Dermis blood vessel endothelial cell (primary cell): ENCODE results near the gene HPGDS. TPM values are rescaled to one million over a fixed set of nuclear protein-coding genes. Genes with fewer than 3 reads are reported as not detected.
"Not testable (repeated sequence)": the region's sequence is repeated elsewhere in the genome, so short reads cannot be mapped to it uniquely, and the experiment has no call there.

Experiments used
- DNase-seq: peaks from one replicate; pipeline ENCODE4 v3.0.0; 2010
- total RNA-seq: library from RNA; depleted of rRNA; stranded (reverse); fragments of >200 nt; gene quantifications from 2 replicates; pipeline ENCODE4 v1.2.3, GENCODE V29; 2014

Gene HPGDS
- not detected in 2 replicates for total RNA-seq

DNA sequence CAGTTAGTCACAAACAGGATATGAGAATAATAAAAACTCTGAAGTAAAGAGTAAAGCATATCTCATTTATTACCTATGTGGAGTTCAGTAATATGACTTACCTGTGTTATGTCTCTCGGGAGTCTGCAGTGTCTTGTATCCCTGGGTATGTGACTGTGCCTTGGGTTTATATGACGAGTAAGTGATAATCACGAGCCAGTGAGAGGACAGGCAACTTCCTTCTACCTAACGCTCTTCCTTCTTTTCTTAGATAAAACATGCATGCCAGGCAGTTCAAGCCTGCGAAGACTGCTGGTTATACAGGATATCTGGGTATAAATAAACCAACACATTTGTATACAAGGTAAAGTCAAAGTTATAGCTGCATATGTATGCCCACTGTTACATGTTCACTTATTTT lies at the start of gene HPGDS:
HPGDS (minus strand) TSS at position 143 of the 400 bp plus-strand sequence. CDS start 8,207 bp downstream, outside the sequence.
- DNase-seq, result no peak

DNA sequence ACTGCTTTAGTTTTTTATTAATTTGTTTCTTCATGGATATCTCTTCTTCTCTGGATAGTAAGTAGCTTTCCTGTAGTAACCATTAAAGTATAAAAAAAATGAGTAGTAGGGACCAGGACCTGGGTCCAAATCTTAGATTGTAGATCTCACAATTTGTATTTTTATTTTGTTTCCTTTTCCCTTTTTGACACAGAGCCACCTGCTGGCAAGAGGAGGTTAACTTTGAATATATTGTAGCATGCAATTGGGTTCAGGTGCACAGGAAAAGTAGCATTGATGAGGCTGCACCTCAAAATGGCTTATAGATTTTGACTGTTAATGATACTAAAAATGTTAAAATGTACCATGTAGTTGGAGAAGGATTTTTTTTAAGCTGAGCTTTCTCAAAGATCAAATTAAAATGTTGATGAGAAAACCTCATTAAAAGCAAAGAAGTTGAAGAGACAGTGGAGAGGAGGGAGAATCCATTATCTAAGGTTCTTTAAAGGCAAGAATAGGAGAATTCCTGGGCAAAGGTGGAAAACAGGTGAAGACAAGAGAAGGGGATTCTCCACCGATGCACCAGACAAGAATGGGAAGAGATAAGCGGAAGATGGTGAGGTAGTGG lies 48.3 kb upstream of the HPGDS start:
- DNase-seq, result peak; percentile 46

DNA sequence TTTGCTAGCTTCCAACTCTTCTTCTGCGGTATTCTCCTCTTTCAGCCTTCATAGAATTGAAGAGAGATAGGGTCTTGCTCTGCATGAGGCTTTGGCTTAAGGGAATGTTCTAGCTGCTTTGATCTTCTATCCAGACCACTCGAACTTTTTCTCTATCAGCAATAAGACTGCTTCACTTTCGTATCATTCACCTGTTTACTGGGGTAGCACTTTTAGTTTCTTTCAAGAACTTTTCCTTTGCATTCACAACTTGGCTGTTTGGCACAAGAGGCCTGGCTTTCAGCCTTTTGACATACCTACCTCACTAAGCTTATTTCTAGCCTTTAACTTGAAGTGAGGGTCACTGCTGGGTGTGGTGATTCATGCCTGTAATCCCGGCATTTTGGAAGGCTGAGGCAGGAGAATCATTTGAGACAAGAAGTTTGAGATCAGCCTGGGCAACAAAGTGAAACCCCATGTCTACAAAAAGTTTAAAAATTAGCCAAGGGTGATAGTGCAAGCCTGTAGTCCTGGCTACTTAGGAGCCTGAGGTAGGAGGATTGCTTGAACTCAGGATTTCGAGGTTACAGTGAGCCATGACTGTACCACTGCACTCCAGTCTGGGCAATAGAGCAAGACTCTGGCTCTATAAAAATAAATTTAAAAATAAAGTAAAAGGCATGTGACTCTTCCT lies 47.1 kb upstream of the HPGDS start:
- DNase-seq, result no peak

DNA sequence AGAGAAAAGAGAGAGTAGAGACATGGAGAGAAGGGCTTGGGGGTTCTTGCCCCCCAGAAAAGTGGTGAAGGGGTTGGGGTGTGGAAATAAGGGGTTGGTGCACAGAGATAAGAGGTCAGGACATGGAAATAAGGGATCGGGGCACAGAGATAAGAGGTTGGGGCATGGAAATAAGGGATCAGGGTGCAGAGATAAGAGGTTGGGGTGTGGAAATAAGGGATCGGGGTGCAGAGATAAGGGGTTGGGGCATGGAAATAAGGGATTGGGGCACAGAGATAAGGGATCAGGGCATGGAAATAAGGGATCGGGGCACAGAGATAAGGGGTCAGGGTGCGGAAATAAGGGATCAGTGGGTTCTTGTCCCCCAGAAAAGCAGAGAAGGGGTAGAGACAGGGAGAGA lies 45.3 kb upstream of the HPGDS start:
- DNase-seq, result not testable (repeated sequence)

DNA sequence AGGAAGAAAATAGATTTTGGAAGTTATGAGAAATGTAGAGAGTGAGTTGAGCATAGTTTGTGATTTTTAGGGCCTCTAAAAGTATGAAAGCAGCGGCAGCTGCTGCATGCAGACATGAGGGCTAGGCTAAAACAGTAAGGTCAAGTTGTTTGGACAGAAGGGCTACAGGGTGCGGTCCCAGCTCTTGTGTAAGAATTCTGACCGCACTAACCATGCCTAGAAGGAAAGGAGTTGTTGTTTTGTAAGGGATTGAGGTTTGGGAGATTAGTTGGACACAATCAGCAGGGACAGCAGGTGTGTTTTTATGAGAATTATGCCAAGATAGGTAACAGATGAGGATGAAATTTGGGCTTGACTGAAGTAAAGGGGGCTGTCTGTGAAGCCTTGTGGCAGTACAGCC lies 42.8 kb upstream of the HPGDS start:
- not testable (repeated sequence) for DNase-seq

DNA sequence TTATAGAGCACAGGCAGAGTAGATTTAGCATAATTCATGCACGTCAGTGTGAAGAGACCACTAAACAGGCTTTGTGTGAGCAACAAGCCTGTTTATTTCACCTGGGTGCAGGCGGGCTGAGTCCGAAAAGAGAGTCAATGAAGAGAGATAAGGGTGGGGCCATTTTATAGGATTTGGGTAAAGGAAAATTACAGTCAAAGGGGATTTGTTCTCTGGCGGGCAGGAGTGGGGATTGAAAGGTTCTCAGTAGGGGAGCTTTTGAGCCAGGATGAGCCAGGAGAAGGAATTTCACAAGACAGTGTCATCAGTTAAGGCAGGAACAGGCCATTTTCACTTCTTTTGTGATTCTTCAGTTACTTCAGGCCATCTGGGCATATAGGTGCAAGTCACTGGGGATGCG lies 40.3 kb upstream of the HPGDS start:
- DNase-seq, result not testable (repeated sequence)

DNA sequence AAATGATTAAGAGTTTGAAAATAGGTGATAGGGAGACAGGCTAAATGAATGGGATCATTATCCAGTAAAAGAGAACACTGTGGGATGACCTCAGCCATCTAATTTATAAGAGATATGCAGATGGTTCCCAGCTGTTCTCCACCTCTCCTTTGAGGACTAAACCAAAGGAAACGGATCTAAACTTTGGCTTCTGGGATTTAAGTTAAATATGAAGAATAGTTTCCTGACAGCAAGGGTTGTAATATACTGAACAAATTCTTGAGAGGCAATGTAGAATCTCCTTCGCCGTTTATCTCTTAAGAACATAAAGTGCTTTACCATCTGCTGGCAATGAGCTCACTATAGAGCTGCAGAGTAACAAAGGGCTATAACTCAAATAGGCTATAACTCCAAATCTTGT lies 35.4 kb upstream of the HPGDS start:
- no peak for DNase-seq

DNA sequence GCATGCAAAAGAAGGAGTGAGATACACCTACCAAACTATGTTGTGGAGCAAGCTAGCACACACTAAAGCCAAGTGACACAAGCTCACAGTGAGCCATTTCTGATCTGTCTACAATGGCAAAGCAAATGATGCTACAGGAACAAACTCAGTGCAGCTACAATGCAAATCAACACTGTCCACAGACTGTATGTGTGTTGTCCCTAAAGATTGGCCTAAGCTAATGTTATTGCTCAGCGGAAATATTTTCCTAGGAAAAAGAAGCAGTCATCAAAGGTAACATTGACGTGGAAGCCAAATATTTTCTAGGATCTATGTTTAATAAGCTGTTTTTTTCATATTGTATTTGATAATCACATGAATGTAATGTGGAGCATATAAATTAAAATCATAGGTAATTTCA lies 34.7 kb upstream of the HPGDS start:
- DNase-seq, result no peak

DNA sequence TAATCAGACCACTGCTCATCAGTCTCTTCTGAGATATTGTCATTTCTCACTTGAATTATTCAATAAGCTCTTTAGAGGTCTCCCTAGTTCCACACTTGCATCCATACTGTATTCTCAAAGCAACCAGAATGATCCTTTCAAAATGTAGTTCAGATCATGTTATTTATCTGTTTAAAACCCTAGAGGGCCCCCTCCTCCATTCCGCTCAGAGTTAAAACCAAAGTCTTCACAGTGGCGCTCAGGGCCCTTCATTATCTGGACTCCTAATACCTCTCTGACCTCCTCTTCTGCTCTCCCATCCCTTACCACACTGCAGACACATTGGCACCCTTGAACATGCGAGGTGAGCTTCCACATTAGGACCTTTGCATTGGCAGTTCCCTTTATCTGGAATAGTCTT lies 32.7 kb upstream of the HPGDS start:
- no peak for DNase-seq

DNA sequence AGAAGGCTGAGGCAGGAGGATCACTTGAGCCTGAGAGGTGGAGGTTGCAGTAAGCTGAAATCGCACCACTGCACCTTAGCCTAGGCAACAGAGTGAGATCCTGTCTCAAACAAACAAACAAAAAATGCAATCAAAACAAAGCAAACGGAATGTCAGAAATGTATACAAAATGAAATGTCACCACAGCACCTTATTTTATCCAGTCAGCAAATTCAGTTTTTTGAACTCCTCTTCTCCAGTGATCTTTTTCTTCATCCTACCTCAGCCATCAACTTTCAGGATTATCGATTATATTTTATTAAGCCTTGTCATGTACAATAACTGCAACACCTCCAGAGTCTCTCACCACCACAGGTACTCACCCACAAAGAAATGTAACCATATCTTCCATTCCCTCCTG lies 31.1 kb upstream of the HPGDS start:
- no peak for DNase-seq

DNA sequence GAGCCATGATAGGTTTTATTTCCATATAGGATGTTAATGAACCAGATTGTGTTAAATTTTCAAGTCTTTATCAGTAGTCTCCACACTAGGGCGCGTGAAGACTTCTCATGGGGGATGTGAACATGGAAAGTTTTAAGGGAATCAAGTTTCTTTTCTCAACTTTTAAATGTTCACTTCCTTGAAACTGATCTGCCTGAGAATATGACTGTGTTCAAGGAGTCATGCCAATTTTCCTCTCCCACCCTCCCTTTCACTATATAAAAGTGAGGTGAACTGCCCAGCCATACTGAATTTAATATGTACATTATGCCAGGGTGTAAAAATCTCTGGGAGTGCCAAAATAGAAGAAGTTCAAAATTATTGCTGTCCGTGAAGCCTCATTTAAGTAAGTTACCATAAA lies 30.4 kb upstream of the HPGDS start:
- DNase-seq, result no peak

DNA sequence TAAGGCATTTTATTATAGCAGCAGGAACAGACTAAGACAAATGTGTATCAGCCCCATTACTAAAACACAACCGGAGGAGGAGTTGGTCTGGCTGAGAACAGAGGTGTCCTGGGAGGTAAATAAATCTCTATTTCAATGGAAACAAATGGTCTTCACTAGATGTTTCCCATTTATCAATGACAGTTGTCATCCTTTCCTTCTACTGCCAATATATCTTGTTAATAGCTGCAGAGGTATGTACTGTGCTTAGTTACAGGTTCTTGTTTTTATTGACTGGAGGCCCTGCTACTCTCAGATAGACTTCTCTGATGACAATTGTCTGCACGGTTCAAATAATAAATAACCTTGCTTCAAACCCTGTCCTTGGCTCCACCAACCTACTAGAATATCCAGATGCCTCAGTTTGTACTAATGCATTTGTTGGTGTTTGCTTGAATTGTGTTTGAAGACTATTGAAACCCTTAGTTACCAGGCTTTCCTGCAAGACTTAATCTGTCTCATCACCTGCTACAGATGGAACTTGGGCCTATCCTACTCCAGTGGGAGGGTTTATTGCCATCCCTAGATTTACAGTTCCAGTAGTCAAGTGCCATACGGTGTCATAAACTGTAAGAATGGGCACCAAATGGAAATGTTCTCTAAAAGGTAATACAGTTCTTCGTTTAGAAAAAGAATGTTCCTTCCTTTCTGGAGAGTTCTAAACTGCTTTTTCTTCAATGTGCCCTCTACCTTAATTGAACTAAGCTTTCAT lies 29.8 kb upstream of the HPGDS start:
- no peak for DNase-seq

DNA sequence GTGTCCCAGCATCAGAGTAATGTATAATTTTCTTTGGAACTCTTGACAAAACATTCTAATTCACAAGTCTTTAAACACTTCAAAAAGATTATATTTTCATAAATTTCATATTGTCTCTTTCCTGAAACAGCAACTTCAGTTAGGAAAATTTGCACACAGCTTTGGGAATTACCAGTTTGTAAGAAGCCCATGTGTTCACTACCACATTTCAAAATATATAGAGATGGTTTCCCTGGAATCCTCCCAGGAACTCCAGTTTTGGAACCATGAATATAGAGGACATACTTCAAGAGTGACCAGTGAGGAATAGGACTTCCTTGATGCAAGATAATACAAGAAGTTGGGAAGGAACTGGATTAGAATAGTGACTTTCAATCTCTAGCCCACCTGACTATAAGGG lies 28.7 kb upstream of the HPGDS start:
- DNase-seq, result no peak

DNA sequence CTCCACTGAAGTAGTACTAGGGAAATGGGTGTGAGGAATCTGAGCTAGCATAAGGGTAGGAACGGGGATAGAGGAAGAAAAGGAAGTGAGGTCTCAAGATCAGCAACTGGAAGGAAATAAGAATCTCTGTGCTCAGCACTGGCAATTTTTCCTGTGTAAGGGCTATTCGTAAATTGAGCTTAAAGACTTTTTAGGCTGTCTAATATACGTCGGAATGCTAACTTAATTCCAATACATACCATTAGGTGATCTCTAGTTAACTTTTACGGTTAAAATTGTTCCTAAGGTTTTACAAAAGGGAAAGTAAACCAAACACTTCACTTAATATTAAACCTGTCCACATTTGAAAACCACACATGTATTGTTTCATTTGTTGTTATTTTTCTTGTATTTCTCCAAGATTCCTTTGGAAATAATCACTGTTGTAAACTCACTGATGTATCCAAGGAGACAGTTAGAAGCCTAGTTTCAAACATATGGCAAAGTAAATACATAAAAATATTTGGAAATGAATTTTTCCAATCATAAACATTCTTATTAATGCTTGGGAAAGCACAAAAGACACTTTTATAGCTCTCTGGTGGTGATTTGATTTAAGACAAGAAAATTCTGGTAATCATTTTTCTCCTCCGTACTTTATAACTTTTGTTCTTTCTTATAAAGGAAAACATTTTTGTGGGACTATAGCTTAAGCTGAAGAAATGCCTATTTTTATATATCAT lies 28.1 kb upstream of the HPGDS start:
- no peak for DNase-seq

DNA sequence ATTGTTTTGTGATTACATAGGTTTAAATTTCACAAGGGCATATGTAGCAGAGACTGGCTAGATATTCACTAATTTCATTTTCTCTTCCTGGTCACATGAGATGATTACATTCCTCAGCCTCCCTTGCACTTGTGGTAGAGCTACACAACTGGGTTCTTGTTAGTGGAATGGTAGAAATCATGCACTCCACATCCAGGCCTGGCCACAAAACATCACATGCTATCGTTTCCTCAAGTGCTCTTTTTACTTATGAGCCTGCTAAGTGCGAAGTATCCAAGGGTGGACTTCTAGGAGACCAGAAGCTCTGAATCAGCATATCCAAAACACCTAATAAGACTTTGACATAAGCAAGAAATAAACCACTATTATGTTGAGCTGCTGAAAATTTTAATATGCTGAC lies 26.4 kb upstream of the HPGDS start:
- DNase-seq, result no peak

DNA sequence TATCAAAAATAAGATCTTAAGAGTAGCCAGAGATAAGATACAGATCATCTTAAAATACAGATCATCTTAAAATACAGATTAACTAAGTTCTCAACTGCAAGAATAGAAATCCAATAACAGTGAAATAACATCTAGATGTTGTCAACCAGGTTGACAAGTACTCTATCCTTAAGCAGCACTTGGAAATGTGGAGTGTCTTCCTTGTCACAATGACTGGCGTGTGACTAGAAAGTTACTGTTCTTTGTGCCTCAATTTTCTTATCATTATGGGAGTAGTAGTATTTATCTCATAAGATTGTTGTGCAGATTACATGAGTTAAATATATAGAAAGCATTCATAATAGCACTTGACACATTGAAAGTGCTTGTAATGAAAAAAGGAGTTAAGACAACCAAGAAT lies 25.8 kb upstream of the HPGDS start:
- DNase-seq, result no peak

DNA sequence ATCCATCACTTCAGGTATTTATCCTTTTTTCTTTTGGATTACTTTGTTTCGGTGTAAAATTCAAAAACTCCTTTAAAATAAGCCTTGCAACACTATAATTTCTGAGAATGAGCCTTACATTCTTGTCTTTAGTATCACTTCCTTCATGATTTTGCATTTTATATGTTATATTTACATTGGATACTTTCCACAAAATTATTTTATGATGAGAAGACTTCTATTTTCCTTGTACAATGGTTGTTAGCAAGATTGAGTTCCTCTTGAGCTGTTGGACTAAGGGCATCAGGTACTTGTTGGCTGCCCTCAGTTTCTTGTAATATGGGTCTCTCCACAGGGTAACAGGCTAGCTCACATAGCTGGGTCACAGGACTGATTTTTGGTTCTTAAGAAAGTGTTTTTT lies 22.7 kb upstream of the HPGDS start:
- DNase-seq, result peak; percentile 16

DNA sequence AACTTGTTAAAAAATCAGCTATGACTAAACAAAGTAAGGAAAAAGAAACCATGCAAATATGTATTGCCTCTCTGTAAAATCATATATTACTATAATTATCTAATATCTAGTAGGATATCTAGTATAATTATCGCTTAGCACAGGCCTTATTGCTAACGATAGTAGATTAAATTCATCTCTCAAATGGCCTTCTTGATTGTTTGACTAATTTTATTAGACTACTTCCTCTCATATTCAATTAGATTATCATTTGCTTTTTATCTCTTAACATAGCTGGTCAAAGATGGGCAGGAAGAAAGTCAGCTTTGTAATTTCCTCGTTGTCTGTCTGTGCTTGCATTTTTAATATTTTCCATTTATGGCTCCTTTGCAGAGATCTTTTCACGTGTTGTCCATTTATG lies 21.9 kb upstream of the HPGDS start:
- no peak for DNase-seq

DNA sequence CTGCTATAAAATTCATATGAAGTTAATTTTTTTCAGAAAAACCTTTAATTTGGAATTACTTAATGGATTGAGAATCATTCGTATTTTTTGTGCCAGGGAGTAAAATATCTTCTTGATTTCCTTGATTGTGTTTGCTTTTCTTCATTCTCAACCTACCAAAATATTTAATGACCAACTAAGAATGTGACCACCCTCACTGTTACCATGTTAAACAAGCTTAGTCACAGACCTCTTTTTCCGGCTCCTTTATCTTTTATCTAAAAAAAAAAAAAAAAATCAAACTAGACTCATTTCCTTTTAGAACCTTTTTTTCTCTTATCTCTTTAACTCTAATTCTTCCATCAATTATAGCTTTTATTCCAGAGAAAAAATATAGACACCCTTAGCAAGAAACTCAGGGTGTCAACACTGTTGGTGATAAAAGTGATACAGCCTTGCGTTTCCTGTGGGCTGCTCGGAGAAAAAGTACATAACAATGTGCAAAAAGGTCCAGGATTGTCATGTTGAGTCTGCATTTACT lies 20.6 kb upstream of the HPGDS start:
- DNase-seq, result peak; percentile 13

DNA sequence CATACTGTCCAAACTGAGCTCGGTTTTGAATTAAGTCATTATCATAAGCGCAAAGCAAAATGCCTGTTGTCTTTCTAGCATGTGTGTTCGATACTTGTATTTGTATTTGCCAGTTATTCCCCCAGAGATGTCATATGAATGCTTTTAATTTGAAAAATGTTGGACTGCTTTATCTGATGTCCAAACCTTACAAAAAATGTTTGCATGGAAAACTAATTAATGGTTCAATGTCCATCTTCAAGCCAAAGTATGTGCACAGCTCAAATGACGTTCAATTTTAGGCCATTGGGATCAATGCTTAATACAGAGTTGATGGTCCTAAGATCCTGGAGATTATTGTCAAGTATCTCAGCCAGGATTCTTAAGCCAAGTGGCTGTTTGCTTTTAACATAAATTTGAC lies 17.2 kb upstream of the HPGDS start:
- DNase-seq, result no peak

DNA sequence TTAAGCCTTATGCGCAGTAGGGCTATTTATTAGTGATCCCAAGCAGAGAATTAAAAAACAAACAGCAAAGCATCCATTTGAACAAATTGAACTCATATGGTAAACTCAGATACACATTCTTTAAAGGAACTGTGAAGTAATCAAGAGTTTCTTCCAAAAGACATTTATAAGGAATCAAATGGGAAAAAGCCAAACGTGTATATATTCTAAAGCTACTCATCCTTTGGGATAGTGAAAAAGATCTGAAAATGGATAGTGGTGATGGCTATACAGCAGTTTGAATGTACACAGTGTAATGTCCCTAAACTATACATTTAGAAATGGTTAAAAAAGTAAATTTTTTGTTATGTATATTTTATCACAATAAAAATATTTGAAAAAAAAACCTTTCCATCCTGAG lies 16.6 kb upstream of the HPGDS start:
- no peak for DNase-seq

DNA sequence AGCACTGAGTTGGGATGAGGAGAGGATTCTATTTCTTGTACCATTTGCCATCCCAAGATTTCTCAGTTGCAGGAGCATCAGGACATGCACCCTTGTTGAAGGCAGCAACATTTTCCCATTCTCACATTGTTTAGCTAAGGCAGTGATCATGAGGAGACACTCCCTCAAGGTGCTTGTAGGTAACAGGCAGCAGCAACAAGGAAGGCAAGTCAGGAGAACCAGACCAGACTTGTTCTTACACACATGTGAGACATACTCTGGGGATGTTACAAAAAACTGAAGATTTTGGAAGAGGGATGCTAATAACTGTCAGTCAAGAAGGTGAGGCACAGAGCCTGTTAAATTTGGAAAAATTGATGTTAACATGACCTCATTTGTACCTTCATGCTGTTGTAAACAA lies 15.5 kb upstream of the HPGDS start:
- no peak for DNase-seq

DNA sequence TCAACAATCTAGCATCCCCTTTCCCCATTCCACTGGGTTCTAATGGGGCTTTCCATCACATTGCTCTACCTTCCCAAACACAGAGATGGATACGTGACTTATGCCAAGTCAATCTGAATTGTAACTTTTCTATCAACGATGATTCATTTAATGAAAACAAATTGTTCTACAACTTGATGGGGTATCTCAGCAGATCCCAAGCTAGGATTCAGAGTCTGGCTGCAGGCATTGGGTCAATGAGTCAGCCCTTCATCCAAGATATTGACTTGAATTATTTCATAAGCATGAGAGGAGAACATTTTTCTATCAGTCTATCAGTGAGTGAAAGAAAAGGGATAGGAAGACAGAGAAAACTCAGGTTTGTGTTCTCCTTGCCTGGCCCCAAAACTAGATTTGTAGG lies 15.0 kb upstream of the HPGDS start:
- no peak for DNase-seq
